Endothelial cell of umbilical vein (primary cell): Measurements from ENCODE around the gene GPR22. TPM values are rescaled to one million over a fixed set of nuclear protein-coding genes. Genes with fewer than 3 reads are reported as not detected.

Experiments
- BruUV-seq: library from RNA; stranded (reverse); fragments of 400-500 nt; replicated peaks from 2 replicates; lab custom pipeline; 2021; lab: Mats Ljungman, UMichigan
- CTCF ChIA-PET: fragments of 300-600, 350-600 bp; sonication (Branson Sonifier 250); formaldehyde crosslinking; loops from one replicate; lab custom pipeline; 2021; ENCODE audit warnings: antibody characterized with exemption, inconsistent platforms; lab: Charles Lee
- POLR2A ChIA-PET: fragments of 300-600, 350-600 bp; sonication (Branson Sonifier 250); formaldehyde crosslinking; loops from one replicate; lab custom pipeline; 2021; ENCODE audit warnings: antibody characterized with exemption, inconsistent platforms; lab: Charles Lee
- DNase-seq: peaks from one replicate; pipeline ENCODE4 v3.0.0-alpha.2; 2011; ENCODE audit warnings: low read depth, low spot score
- FAIRE-seq: peaks from 2 replicates; lab custom pipeline; 2011; peaks lifted over from hg19 to GRCh38; lab: Jason Lieb, UNC
- H2AFZ ChIP-seq: 2 replicates; pipeline ENCODE4 v1.6.0; 2012; ENCODE audit warnings: low read depth, low read length, control low read depth, inconsistent platforms
- H3K27ac ChIP-seq: 2 replicates; pipeline ENCODE4 v1.5.1; 2011; ENCODE audit warnings: low read depth, mild to moderate bottlenecking, control low read depth, low read length, moderate library complexity; ENCODE audit not compliant: insufficient read depth
- H3K27me3 ChIP-seq, 2 experiments: 2 replicates each; pipeline versions ENCODE4 v1.6.0 to v1.6.1; 2011; ENCODE audit warnings: low read length in 2 of 2, mixed read lengths in 1 of 2; ENCODE audit not compliant: control insufficient read depth in 2 of 2, insufficient read depth in 2 of 2
- H3K36me3 ChIP-seq, 2 experiments: 2 replicates in 1 of 2; 3 replicates in 1 of 2; pipeline ENCODE4 v1.5.1; 2011; ENCODE audit warnings: low read length in 2 of 2, mild to moderate bottlenecking in 1 of 2, moderate library complexity in 1 of 2; ENCODE audit not compliant: control insufficient read depth in 2 of 2, insufficient read depth in 2 of 2; ENCODE audit errors: extremely low read depth in 1 of 2
- H3K4me1 ChIP-seq: 3 replicates; pipeline ENCODE4 v1.5.1; 2011; ENCODE audit warnings: mild to moderate bottlenecking, low read length; ENCODE audit not compliant: control insufficient read depth, insufficient read depth; ENCODE audit errors: extremely low read depth
- H3K4me2 ChIP-seq: 2 replicates; pipeline ENCODE4 v1.6.1; 2011; ENCODE audit warnings: low read length, control low read depth, mixed read lengths; ENCODE audit not compliant: insufficient read depth
- H3K4me3 ChIP-seq, 3 experiments: fragments of 200-600 bp in 1 of 3; sonication (generic), shearing (Covaris generic) in 1 of 3; replicated peaks in 1 of 3; 2 replicates each; pipeline ENCODE4 v1.5.1; 2011 to 2016; ENCODE audit warnings: control low read depth in 3 of 3, low read length in 3 of 3, mild to moderate bottlenecking in 2 of 3, inconsistent platforms in 1 of 3, low read depth in 1 of 3, moderate library complexity in 1 of 3; ENCODE audit not compliant: insufficient read depth in 1 of 3
- H3K79me2 ChIP-seq: 2 replicates; pipeline ENCODE4 v1.6.0; 2012; ENCODE audit warnings: low read length, inconsistent platforms; ENCODE audit not compliant: control insufficient read depth, insufficient read depth
- H3K9ac ChIP-seq: replicated peaks from 2 replicates; pipeline ENCODE3; 2011; ENCODE audit warnings: low read length, control low read depth; ENCODE audit not compliant: insufficient read depth; ENCODE audit errors: extremely low read depth
- H3K9me1 ChIP-seq: replicated peaks from 3 replicates; pipeline ENCODE4 v1.6.0; 2011; ENCODE audit warnings: mild to moderate bottlenecking, low read length; ENCODE audit not compliant: control insufficient read depth, insufficient read depth; ENCODE audit errors: extremely low read depth
- H3K9me3 ChIP-seq: replicated peaks from 2 replicates; pipeline ENCODE4 v1.5.1; 2012; ENCODE audit warnings: low read length, inconsistent platforms; ENCODE audit not compliant: control insufficient read depth, insufficient read depth
- H4K20me1 ChIP-seq: replicated peaks from 2 replicates; pipeline ENCODE3; 2011; ENCODE audit warnings: mild to moderate bottlenecking, low read length; ENCODE audit not compliant: control insufficient read depth, insufficient read depth; ENCODE audit errors: extremely low read depth
- EZH2 ChIP-seq: IDR thresholded peaks from 2 replicates; pipeline ENCODE4 v1.6.1; 2012; ENCODE audit warnings: borderline replicate concordance, low read depth, mild to moderate bottlenecking, moderate library complexity, low read length, inconsistent platforms; ENCODE audit not compliant: severe bottlenecking
- FOS ChIP-seq: IDR thresholded peaks from 2 replicates; pipeline ENCODE4 v1.6.1; 2011; ENCODE audit warnings: mild to moderate bottlenecking, low read length, moderate library complexity, borderline replicate concordance; ENCODE audit not compliant: insufficient read depth
- GATA2 ChIP-seq: IDR thresholded peaks from 2 replicates; pipeline ENCODE4 v1.7.0; 2011; ENCODE audit warnings: low read depth, mild to moderate bottlenecking, moderate library complexity, mixed read lengths, low read length; ENCODE audit not compliant: insufficient read length, insufficient read depth
- JUN ChIP-seq: IDR thresholded peaks from 2 replicates; pipeline ENCODE4 v1.6.1; 2011; ENCODE audit warnings: borderline replicate concordance, low read depth; ENCODE audit not compliant: insufficient read length, insufficient read depth
- MYC ChIP-seq: IDR thresholded peaks from one replicate; pipeline ENCODE4 v1.6.1; 2011; ENCODE audit warnings: mild to moderate bottlenecking, low read depth, low read length
- POLR2A ChIP-seq: IDR thresholded peaks from 2 replicates; pipeline ENCODE4 v1.6.1; 2012; ENCODE audit warnings: low read depth, mild to moderate bottlenecking, control low read depth, low read length
- POLR2AphosphoS5 ChIP-seq: IDR thresholded peaks from 2 replicates; pipeline ENCODE4 v1.6.1; 2012; ENCODE audit warnings: low read depth, mild to moderate bottlenecking, control low read depth, low read length, moderate library complexity; ENCODE audit not compliant: insufficient read depth
- dilution Hi-C: fragments of 300-500 bp; cut with MboI; formaldehyde crosslinking; loops from one replicate; pipeline ENCODE4 v1.15.0; 2019; ENCODE audit warnings: low sequenced_read_pairs; ENCODE audit not compliant: extremely low pct_ligation_motif_present
- intact Hi-C: fragments of 100-400 bp; cut with micrococcal nuclease; formaldehyde crosslinking; loops from one replicate; pipeline ENCODE4 v1.10.0; 2022
- polyA plus RNA-seq, 4 experiments: library from polyadenylated mRNA; depleted of rRNA in 3 of 4; stranded (reverse) in 3 of 4; unstranded in 1 of 4; fragments of >200 nt; gene quantifications; 2 replicates each; pipeline versions ENCODE4 v1.2.1 to v1.2.3, GENCODE V29; 2011 to 2012; ENCODE audit warnings: missing spikeins in 1 of 4
- total RNA-seq: library from RNA; stranded (reverse); gene quantifications from 2 replicates; pipeline ENCODE4 v1.2.3, GENCODE V29; 2021
- TF ChIP-seq, protein P1 (sequence below): IDR thresholded peaks from 2 replicates; pipeline ENCODE4 v1.6.1; 2011; ENCODE audit not compliant: insufficient read depth, insufficient read length
- TF ChIP-seq, protein P2 (sequence below), 2 donors: IDR thresholded peaks; 1 replicate in 1 of 2; 2 replicates in 1 of 2; pipeline ENCODE4 v1.5.1; 2011; ENCODE audit warnings: low read length in 2 of 2, mild to moderate bottlenecking in 2 of 2, moderate library complexity in 2 of 2, control low read depth in 1 of 2, inconsistent platforms in 1 of 2, low read depth in 1 of 2; ENCODE audit not compliant: insufficient read depth in 1 of 2; ENCODE audit errors: extremely low read depth in 1 of 2

GPR22 gene
- total and polyA plus RNA-seq, 2 donors (not counting 3 experiments of a cell fraction or from before 2014, with no cell fraction given), result not detected

DNA sequence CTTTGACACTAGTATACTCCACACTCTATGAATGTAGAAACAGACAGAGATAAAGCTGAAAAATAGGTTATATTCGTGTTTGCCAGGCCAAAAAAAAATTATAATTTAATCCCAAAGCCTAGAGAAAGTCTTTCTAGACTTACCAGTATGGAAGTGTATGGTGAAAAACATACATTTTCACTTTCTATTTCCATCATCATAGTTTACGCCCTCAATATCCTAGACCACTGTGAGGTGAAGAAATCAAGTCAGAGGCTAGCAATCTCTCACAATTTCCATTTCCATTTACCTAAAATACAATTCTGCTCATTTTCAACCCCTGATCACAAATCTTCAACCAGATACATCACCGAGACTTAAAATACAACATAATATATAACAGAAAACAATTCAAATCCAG lies 16.2 kb downstream of the GPR22 start:
- H3K9ac ChIP-seq, result no peak overlapping the region
- BruUV-seq, result no TSS peak
- no peaks in the 10 kb centered on the region for H3K9me3 ChIP-seq
- no peak overlapping the region for H3K4me3 ChIP-seq
- no peaks in the 10 kb centered on the region for H3K9me1 ChIP-seq
- no peaks in the 10 kb centered on the region for H3K36me3 ChIP-seq
- H4K20me1 ChIP-seq, result no peaks in the 10 kb centered on the region
- no peak overlapping the region for H3K4me2 ChIP-seq
- dilution Hi-C loops, result no loop called here
- ChIA-PET POLR2A (no interaction called here), CTCF (no interaction called here)
- H3K4me1 ChIP-seq, result no peaks in the 10 kb centered on the region
- TF ChIP-seq POLR2A (no peak), POLR2AphosphoS5 (no peak), FOS (no peak)
- TF ChIP-seq, protein P1, sequence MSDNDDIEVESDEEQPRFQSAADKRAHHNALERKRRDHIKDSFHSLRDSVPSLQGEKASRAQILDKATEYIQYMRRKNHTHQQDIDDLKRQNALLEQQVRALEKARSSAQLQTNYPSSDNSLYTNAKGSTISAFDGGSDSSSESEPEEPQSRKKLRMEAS, result no peak
- DNase-seq (no peak), FAIRE-seq (no peak)
- no peaks in the 10 kb centered on the region for H3K79me2 ChIP-seq
- intact Hi-C loops, result no loop called here
- H3K27ac ChIP-seq, result no peak overlapping the region
- H2AFZ ChIP-seq, result no peak overlapping the region
- H3K27me3 ChIP-seq, result no peaks in the 10 kb centered on the region

GRCh38 chr7:107492875-107493274 lies 23.0 kb downstream of the GPR22 start:
- no peaks in the 10 kb centered on the region for H3K9me1 ChIP-seq
- TF ChIP-seq GATA2 (no peak), JUN (no peak), POLR2AphosphoS5 (no peak), EZH2 (no peak), FOS (no peak), POLR2A (no peak), MYC (no peak)
- TF ChIP-seq, protein P2, sequence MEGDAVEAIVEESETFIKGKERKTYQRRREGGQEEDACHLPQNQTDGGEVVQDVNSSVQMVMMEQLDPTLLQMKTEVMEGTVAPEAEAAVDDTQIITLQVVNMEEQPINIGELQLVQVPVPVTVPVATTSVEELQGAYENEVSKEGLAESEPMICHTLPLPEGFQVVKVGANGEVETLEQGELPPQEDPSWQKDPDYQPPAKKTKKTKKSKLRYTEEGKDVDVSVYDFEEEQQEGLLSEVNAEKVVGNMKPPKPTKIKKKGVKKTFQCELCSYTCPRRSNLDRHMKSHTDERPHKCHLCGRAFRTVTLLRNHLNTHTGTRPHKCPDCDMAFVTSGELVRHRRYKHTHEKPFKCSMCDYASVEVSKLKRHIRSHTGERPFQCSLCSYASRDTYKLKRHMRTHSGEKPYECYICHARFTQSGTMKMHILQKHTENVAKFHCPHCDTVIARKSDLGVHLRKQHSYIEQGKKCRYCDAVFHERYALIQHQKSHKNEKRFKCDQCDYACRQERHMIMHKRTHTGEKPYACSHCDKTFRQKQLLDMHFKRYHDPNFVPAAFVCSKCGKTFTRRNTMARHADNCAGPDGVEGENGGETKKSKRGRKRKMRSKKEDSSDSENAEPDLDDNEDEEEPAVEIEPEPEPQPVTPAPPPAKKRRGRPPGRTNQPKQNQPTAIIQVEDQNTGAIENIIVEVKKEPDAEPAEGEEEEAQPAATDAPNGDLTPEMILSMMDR (IDR thresholded peaks at IDR 0.05; ENCODE audit: extremely low read depth in 1 of 2, insufficient read depth in 1 of 2, low read depth in 1 of 2, low read length in 2 of 2), result no peak
- TF ChIP-seq, protein P1, result no peak
- H3K27ac ChIP-seq, result no peak overlapping the region
- H3K9ac ChIP-seq, result no peak overlapping the region
- H3K9me3 ChIP-seq, result no peaks in the 10 kb centered on the region
- no TSS peak for BruUV-seq
- FAIRE-seq, result no peak
- no peaks in the 10 kb centered on the region for H3K36me3 ChIP-seq
- ChIA-PET CTCF (interaction anchor here (0.7 to 1.1 kb wide), 2 partner anchors 8 to 13 kb away, joined by 3 to 4 read pairs; no protein-coding TSS in a partner anchor), POLR2A (no interaction called here)
- no peak for DNase-seq
- H3K27me3 ChIP-seq, result no peaks in the 10 kb centered on the region
- dilution Hi-C loops (no loop called here), intact Hi-C loops (no loop called here)
- peaks cover 12% of the 10 kb centered on the region for H3K79me2 ChIP-seq
- H3K4me3 ChIP-seq, result no peak overlapping the region
- H3K4me2 ChIP-seq, result no peak overlapping the region
- H3K4me1 ChIP-seq, result no peaks in the 10 kb centered on the region
- peaks cover 5% of the 10 kb centered on the region for H4K20me1 ChIP-seq
- no peak overlapping the region for H2AFZ ChIP-seq
